GM23248 (cell line): Measurements from ENCODE around the gene PLCB1. TPM values are rescaled to one million over a fixed set of nuclear protein-coding genes. Genes with fewer than 3 reads are reported as not detected.

Source experiments
- DNase-seq: peaks from one replicate; pipeline ENCODE4 v3.0.0-alpha.2; 2015
- H2AFZ ChIP-seq: fragments of 200-600 bp; sonication (generic); 2 replicates; pipeline ENCODE4 v1.6.1; 2016; ENCODE audit warnings: antibody characterized with exemption
- H3F3A ChIP-seq: fragments of 200-600 bp; sonication (generic); 2 replicates; pipeline ENCODE4 v1.6.1; 2016; ENCODE audit warnings: mild to moderate bottlenecking, antibody characterized with exemption, mixed run types; ENCODE audit not compliant: insufficient read depth
- H3K27ac ChIP-seq: fragments of 200-600 bp; sonication (generic); 2 replicates; pipeline ENCODE4 v1.5.1; 2016; ENCODE audit warnings: mild to moderate bottlenecking
- H3K27me3 ChIP-seq: fragments of 200-600 bp; sonication (generic); replicated peaks from 2 replicates; pipeline ENCODE4 v1.6.1; 2016; ENCODE audit warnings: mild to moderate bottlenecking; ENCODE audit not compliant: insufficient read depth
- H3K36me3 ChIP-seq: fragments of 200-600 bp; sonication (generic); 2 replicates; pipeline ENCODE4 v1.6.1; 2016; ENCODE audit warnings: low read depth, mild to moderate bottlenecking
- H3K4me1 ChIP-seq: fragments of 200-600 bp; sonication (generic); 2 replicates; pipeline ENCODE4 v1.6.1; 2016; ENCODE audit warnings: mild to moderate bottlenecking; ENCODE audit not compliant: insufficient read depth
- H3K4me2 ChIP-seq: fragments of 200-600 bp; sonication (generic); one replicate; pipeline ENCODE4 v1.6.1; 2016; ENCODE audit warnings: mild to moderate bottlenecking; ENCODE audit not compliant: unreplicated experiment
- H3K4me3 ChIP-seq: fragments of 200-600 bp; sonication (generic); 2 replicates; pipeline ENCODE4 v1.5.1; 2016; ENCODE audit warnings: mild to moderate bottlenecking
- H3K79me2 ChIP-seq: fragments of 200-600 bp; sonication (generic); 2 replicates; pipeline ENCODE4 v1.6.1; 2016; ENCODE audit warnings: mild to moderate bottlenecking; ENCODE audit not compliant: insufficient read depth
- H3K9ac ChIP-seq: fragments of 200-600 bp; sonication (generic); 2 replicates; pipeline ENCODE4 v1.6.1; 2016; ENCODE audit warnings: mild to moderate bottlenecking
- H3K9me2 ChIP-seq: fragments of 200-600 bp; sonication (generic); 2 replicates; pipeline ENCODE4 v1.6.1; 2016; ENCODE audit warnings: mixed run types, mild to moderate bottlenecking, moderate library complexity; ENCODE audit not compliant: insufficient read depth
- H3K9me3 ChIP-seq: fragments of 200-600 bp; sonication (generic); one replicate; pipeline ENCODE4 v1.6.1; 2017; ENCODE audit warnings: low read depth
- H4K20me1 ChIP-seq: fragments of 200-600 bp; sonication (generic); 2 replicates; pipeline ENCODE4 v1.6.0; 2016; ENCODE audit not compliant: insufficient read depth
- EZH2 ChIP-seq: fragments of 200-600 bp; sonication (generic); IDR thresholded peaks from 2 replicates; pipeline ENCODE4 v1.6.1; 2018; ENCODE audit warnings: antibody characterized with exemption, mild to moderate bottlenecking; ENCODE audit not compliant: insufficient read depth, poor library complexity, severe bottlenecking
- EZH2phosphoT487 ChIP-seq: fragments of 200-600 bp; sonication (generic); IDR thresholded peaks from 2 replicates; pipeline ENCODE4 v1.6.1; 2018; ENCODE audit warnings: antibody characterized with exemption, moderate library complexity, mild to moderate bottlenecking, low read depth; ENCODE audit not compliant: insufficient read depth
- WGBS, 2 experiments: methylation state at CpG; one replicate each; pipeline ENCODE4 v1.1.6; 2015 to 2017; ENCODE audit warnings: low lambda C conversion rate in 2 of 2, low coverage in 1 of 2; ENCODE audit errors: missing lambda C conversion rate in 2 of 2; 5-methylcytosine and 5-hydroxymethylcytosine counted together
- in situ Hi-C: fragments of 300-500 bp; cut with MboI; formaldehyde crosslinking; loops from 2 replicates; pipeline ENCODE4 v1.15.0; 2020
- polyA plus RNA-seq: library from polyadenylated mRNA; unstranded; fragments of >200 nt; fragmentation: Nextera tagmentation; extraction: Ambion mirVana; gene quantifications from 2 replicates; pipeline ENCODE4 v1.2.1, GENCODE V29; 2016
- total RNA-seq: library from RNA; depleted of rRNA; stranded (reverse); fragments of >200 nt; shearing (Covaris generic); gene quantifications from 2 replicates; pipeline ENCODE4 v1.2.3, GENCODE V29; 2014

The PLCB1 gene
- total and polyA plus RNA-seq, 2 experiments from 2014 or later, result 3.7 to 12.8 TPM

DNA sequence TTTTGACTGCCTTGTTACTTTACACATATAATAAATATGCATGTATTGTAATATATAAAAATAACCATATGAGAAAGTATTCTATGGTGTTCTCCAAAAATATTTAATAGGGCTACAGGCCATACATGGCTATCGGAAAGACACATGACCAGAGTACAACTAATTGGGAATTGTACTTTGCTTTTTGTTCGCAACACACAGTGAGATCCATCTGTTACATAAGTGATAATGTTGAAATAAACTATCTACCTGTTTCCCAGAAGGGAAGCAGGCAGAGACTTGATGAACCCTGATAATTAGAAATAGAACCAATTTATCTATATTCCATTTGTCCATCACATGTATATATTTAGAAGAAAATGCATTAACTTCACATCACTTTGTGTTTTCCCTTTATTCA lies 592.8 kb downstream of the PLCB1 start:
- no peaks in the 10 kb centered on the region for H3F3A ChIP-seq
- in situ Hi-C loops, result loop anchor here (5.0 kb wide), 1 partner anchor 678 kb away; no protein-coding TSS in a partner anchor
- H3K36me3 ChIP-seq, result no peaks in the 10 kb centered on the region
- 97 to 98% methylated on average over 2 of the region's 2 CpGs for WGBS, 2 experiments
- H3K4me2 ChIP-seq, result no peak overlapping the region
- no peaks in the 10 kb centered on the region for H3K9me2 ChIP-seq
- H3K79me2 ChIP-seq, result no peaks in the 10 kb centered on the region
- no peak for TF ChIP-seq EZH2phosphoT487
- no peak for TF ChIP-seq EZH2
- H3K4me3 ChIP-seq, result no peak overlapping the region
- DNase-seq, result no peak
- no peaks in the 10 kb centered on the region for H3K27me3 ChIP-seq
- peaks cover 11% of the 10 kb centered on the region for H3K4me1 ChIP-seq
- H2AFZ ChIP-seq, result no peak overlapping the region
- H3K9ac ChIP-seq, result no peak overlapping the region
- H4K20me1 ChIP-seq, result no peaks in the 10 kb centered on the region
- H3K9me3 ChIP-seq, result no peaks in the 10 kb centered on the region
- H3K27ac ChIP-seq, result no peak overlapping the region

DNA sequence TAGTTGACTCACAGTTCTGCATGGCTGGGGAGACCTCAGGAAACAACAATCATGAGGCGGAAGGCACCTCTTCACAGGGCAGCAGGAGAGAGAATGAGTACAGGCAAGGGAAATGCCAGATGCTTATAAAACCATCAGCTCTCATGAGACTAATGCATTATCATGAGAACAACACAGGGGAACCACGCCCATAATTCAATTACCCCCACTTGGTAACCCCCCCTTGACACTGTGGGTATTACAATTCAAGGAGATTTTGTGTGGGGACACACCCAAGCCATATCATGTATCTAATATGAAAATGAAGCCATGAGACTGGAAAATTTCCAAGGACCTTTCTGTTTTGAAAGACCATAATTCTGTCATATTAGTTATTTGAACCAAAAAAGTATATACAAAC lies 594.4 kb downstream of the PLCB1 start:
- H3F3A ChIP-seq, result no peaks in the 10 kb centered on the region
- in situ Hi-C loops, result no loop called here
- H3K27me3 ChIP-seq, result no peaks in the 10 kb centered on the region
- no peaks in the 10 kb centered on the region for H3K36me3 ChIP-seq
- H3K4me1 ChIP-seq, result no peaks in the 10 kb centered on the region
- no peak overlapping the region for H3K27ac ChIP-seq
- no peak overlapping the region for H3K4me2 ChIP-seq
- H3K9me3 ChIP-seq, result no peaks in the 10 kb centered on the region
- H2AFZ ChIP-seq, result no peak overlapping the region
- no peaks in the 10 kb centered on the region for H3K9me2 ChIP-seq
- DNase-seq, result no peak
- H3K9ac ChIP-seq, result no peak overlapping the region
- H4K20me1 ChIP-seq, result no peaks in the 10 kb centered on the region
- H3K4me3 ChIP-seq, result no peak overlapping the region
- WGBS, 2 experiments, result 95 to 100% methylated on average over 2 of the region's 2 CpGs
- H3K79me2 ChIP-seq, result no peaks in the 10 kb centered on the region
- TF ChIP-seq EZH2phosphoT487, result no peak
- TF ChIP-seq EZH2, result no peak

DNA sequence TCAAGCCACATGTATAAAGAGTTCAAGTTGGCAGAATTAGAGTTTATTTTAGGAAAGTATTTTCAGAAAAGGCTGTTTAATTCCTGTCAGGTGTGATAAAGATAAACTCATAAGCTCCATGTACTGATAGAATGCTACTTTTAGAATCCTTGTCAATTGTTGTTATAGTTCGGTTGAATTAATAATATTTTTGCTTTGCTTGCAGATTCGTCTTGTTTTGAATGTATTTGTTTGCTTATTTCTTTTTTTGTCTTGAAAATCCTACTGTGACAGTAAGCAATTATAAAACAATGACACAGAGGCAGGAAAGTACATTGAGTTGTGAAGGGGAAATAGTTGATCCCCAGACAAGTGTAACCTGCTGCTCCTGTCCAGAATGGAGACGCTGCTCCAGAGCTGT lies 602.9 kb downstream of the PLCB1 start:
- TF ChIP-seq EZH2 (no peak), EZH2phosphoT487 (no peak)
- Histone ChIP-seq H3K79me2 (no peaks in the 10 kb centered on the region), H4K20me1 (no peaks in the 10 kb centered on the region), H3F3A (no peaks in the 10 kb centered on the region), H2AFZ (no peak overlapping the region), H3K9me3 (no peaks in the 10 kb centered on the region), H3K27me3 (no peaks in the 10 kb centered on the region), H3K27ac (no peak overlapping the region), H3K36me3 (no peaks in the 10 kb centered on the region), H3K4me2 (no peak overlapping the region), H3K4me1 (no peaks in the 10 kb centered on the region), H3K9ac (no peak overlapping the region), H3K9me2 (no peaks in the 10 kb centered on the region), H3K4me3 (no peak overlapping the region)
- 87% methylated on average over 3 of the region's 3 CpGs for WGBS, 2 experiments
- in situ Hi-C loops, result no loop called here
- no peak for DNase-seq

DNA sequence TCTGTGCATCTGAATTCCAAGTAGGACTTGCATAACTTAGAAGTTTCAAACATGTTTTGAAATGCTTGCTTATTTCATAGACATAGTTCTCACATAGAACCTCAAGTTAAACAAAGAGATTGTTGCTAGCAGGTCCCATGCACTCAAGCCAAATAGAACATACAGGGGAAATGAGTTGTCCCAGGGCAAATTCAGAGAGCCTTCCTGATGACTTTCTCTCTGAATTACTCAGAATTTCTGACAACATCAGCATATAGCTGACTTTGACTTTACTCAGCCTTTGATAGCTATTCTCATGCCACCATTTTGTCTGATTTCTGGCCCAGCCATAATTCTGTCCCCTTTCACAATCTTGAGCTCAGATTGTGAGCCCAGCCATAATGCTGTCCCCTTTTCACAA lies 603.6 kb downstream of the PLCB1 start:
- in situ Hi-C loops, result no loop called here
- H3K9ac ChIP-seq, result no peak overlapping the region
- no peak for DNase-seq
- H2AFZ ChIP-seq, result no peak overlapping the region
- H3K4me1 ChIP-seq, result no peaks in the 10 kb centered on the region
- no peaks in the 10 kb centered on the region for H3K36me3 ChIP-seq
- H3K27me3 ChIP-seq, result no peaks in the 10 kb centered on the region
- no peak overlapping the region for H3K4me3 ChIP-seq
- no peaks in the 10 kb centered on the region for H4K20me1 ChIP-seq
- TF ChIP-seq EZH2phosphoT487 (no peak), EZH2 (no peak)
- no peaks in the 10 kb centered on the region for H3K9me2 ChIP-seq
- no peak overlapping the region for H3K4me2 ChIP-seq
- no peaks in the 10 kb centered on the region for H3K9me3 ChIP-seq
- no peaks in the 10 kb centered on the region for H3K79me2 ChIP-seq
- H3F3A ChIP-seq, result no peaks in the 10 kb centered on the region
- no peak overlapping the region for H3K27ac ChIP-seq

DNA sequence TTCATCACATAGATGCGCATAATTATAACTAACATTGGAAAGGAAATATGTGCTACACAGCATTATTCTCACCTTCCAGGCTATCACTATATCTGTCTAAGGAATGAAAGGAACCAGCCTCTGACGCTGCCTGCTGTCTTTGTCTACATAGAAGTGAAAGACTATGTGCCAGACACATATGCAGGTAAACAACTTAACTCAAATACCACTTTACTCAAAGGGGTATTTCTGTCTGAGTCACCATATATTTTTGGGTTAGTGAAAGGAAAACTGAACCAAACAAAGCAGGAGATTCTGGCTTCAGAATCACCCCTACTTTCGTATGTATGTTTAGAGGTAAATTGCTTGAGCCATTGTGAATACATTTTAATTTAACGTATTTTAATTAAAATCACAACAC lies 608.2 kb downstream of the PLCB1 start:
- Histone ChIP-seq H3K36me3 (no peaks in the 10 kb centered on the region), H4K20me1 (no peaks in the 10 kb centered on the region), H3K9me3 (peaks cover 3% of the 10 kb centered on the region), H3K4me2 (no peak overlapping the region), H3K4me3 (no peak overlapping the region), H3F3A (no peaks in the 10 kb centered on the region), H3K4me1 (no peaks in the 10 kb centered on the region; the same call in 1 of the 2 replicates), H3K27ac (no peak overlapping the region), H3K27me3 (no peaks in the 10 kb centered on the region), H3K79me2 (no peaks in the 10 kb centered on the region), H3K9me2 (no peaks in the 10 kb centered on the region), H2AFZ (no peak overlapping the region), H3K9ac (no peak overlapping the region)
- in situ Hi-C loops, result no loop called here
- no peak for DNase-seq
- WGBS, 2 experiments, result 94 to 95% methylated on average over 4 of the region's 4 CpGs
- TF ChIP-seq EZH2phosphoT487 (no peak), EZH2 (no peak)
